Trophoblast cell (in vitro differentiated cells and primary cell): ENCODE data around the gene NDUFA11.

Experiments used
- DNase-seq, 2 donors: peaks; one replicate each; pipeline ENCODE4 v3.0.0-alpha.2; 2016
- H2AFZ ChIP-seq: 2 replicates; pipeline ENCODE4 v1.6.1; 2013; ENCODE audit warnings: low read length, moderate library complexity, mild to moderate bottlenecking; ENCODE audit not compliant: insufficient read depth, poor library complexity
- H2AK5ac ChIP-seq: 2 replicates; pipeline ENCODE4 v1.6.1; 2013; ENCODE audit warnings: mild to moderate bottlenecking, low read length
- H2BK120ac ChIP-seq: 2 replicates; pipeline ENCODE4 v1.6.1; 2013; ENCODE audit warnings: low read length, mild to moderate bottlenecking, moderate library complexity; ENCODE audit not compliant: insufficient read depth, poor library complexity
- H2BK12ac ChIP-seq: 2 replicates; pipeline ENCODE4 v1.6.1; 2013; ENCODE audit warnings: mild to moderate bottlenecking, low read length, moderate library complexity
- H2BK5ac ChIP-seq: 2 replicates; pipeline ENCODE4 v1.6.1; 2013; ENCODE audit warnings: low read length, low read depth, moderate library complexity, mild to moderate bottlenecking; ENCODE audit not compliant: poor library complexity
- H3K14ac ChIP-seq: 2 replicates; pipeline ENCODE4 v1.6.1; 2013; ENCODE audit warnings: mild to moderate bottlenecking, low read length
- H3K18ac ChIP-seq: 2 replicates; pipeline ENCODE4 v1.6.1; 2013; ENCODE audit warnings: mild to moderate bottlenecking, low read length
- H3K23ac ChIP-seq: 2 replicates; pipeline ENCODE4 v1.6.1; 2013; ENCODE audit warnings: low read length
- H3K27ac ChIP-seq: 2 replicates; pipeline ENCODE4 v1.5.1; 2013; ENCODE audit warnings: low read depth, mild to moderate bottlenecking, inconsistent platforms, low read length, moderate library complexity
- H3K27me3 ChIP-seq: 2 replicates; pipeline ENCODE4 v1.6.1; 2013; ENCODE audit warnings: inconsistent platforms, mild to moderate bottlenecking, low read length, moderate library complexity; ENCODE audit not compliant: insufficient read depth
- H3K36me3 ChIP-seq, 2 experiments: 1 replicate in 1 of 2; 2 replicates in 1 of 2; pipeline ENCODE4 v1.6.1; 2013; ENCODE audit warnings: low read length in 2 of 2, mild to moderate bottlenecking in 2 of 2, moderate library complexity in 1 of 2; ENCODE audit not compliant: insufficient read depth in 2 of 2, control insufficient read depth in 1 of 2
- H3K4ac ChIP-seq: 2 replicates; pipeline ENCODE4 v1.6.1; 2013; ENCODE audit warnings: low read depth, mild to moderate bottlenecking, low read length, moderate library complexity
- H3K4me1 ChIP-seq, 2 experiments: 1 replicate in 1 of 2; 2 replicates in 1 of 2; pipeline ENCODE4 v1.6.1; 2013; ENCODE audit warnings: low read length in 2 of 2, mild to moderate bottlenecking in 2 of 2, moderate library complexity in 1 of 2; ENCODE audit not compliant: insufficient read depth in 2 of 2, control insufficient read depth in 1 of 2
- H3K4me2 ChIP-seq: 2 replicates; pipeline ENCODE4 v1.6.1; 2013; ENCODE audit warnings: inconsistent platforms, mild to moderate bottlenecking, low read length, moderate library complexity
- H3K4me3 ChIP-seq: 2 replicates; pipeline ENCODE4 v1.5.1; 2013; ENCODE audit warnings: mild to moderate bottlenecking, low read depth, low read length, inconsistent platforms
- H3K79me1 ChIP-seq: one replicate; pipeline ENCODE4 v1.6.1; 2013; ENCODE audit warnings: low read length
- H3K79me2 ChIP-seq: 2 replicates; pipeline ENCODE4 v1.6.1; 2013; ENCODE audit warnings: low read length, mild to moderate bottlenecking; ENCODE audit not compliant: control insufficient read depth, insufficient read depth, poor library complexity
- H3K9ac ChIP-seq: 2 replicates; pipeline ENCODE4 v1.6.1; 2013; ENCODE audit warnings: mild to moderate bottlenecking, low read length
- H3K9me3 ChIP-seq: 2 replicates; pipeline ENCODE4 v1.6.1; 2013; ENCODE audit warnings: low read depth, mild to moderate bottlenecking, control low read depth, inconsistent platforms, low read length; ENCODE audit not compliant: insufficient read depth
- H4K12ac ChIP-seq: 2 replicates; pipeline ENCODE4 v1.6.1; 2013; ENCODE audit warnings: low read depth, mild to moderate bottlenecking, low read length, moderate library complexity
- H4K8ac ChIP-seq: 2 replicates; pipeline ENCODE4 v1.6.1; 2013; ENCODE audit warnings: low read depth, mild to moderate bottlenecking, low read length, moderate library complexity
- H4K91ac ChIP-seq: one replicate; pipeline ENCODE4 v1.6.1; 2013; ENCODE audit warnings: low read depth, mild to moderate bottlenecking, low read length, moderate library complexity
- WGBS: extraction: QIAGEN DNeasy Blood & Tissue Kit; methylation state at CpG from one replicate; pipeline ENCODE4 v1.1.7; 2013; ENCODE audit warnings: missing lambda C conversion rate; ENCODE audit not compliant: insufficient read length, insufficient coverage; ENCODE audit errors: extremely low coverage; 5-methylcytosine and 5-hydroxymethylcytosine counted together

The NDUFA11 gene

DNA sequence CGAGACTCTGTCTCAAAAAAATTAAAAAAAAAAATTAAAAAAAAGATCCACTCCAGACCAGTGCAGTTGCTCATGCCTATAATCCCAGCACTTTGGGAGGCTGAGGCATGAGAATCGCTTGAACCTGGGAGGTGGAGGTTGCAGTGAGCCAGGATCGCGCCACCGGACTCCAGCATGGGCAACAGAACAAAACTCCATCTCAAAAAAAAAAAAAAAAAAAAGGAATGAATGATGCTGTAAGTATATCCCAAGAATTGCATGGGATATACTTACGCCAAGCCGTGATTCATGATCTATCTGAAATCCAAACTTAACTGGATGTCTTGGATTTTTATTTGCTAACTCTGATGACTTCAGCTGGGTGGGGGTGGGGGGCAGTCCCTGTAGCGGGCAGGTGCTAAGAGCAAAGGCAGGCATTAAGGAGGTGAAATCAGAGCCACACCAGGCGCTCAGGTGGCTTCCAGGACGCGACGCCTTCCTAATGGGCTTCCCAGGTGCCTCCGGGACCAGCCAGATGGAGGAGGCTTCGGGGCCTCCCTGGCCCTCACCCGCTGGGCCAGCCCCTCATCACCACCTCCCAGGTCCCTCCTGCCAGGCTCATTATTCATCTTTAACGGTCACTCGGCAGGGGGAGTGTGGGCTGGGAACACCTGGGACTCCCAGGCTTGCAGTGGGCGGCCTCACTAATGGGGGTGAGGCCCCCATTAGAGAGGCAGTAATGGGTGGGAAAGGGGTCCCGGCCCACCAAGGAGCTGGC is 21.9 kb downstream of the NDUFA11 start:
- no peak overlapping the region for H2AFZ ChIP-seq
- no peak overlapping the region for H3K9ac ChIP-seq
- H2AK5ac ChIP-seq = no peak overlapping the region
- no peaks in the 10 kb centered on the region for H3K79me2 ChIP-seq
- no peak overlapping the region for H2BK5ac ChIP-seq
- no peaks in the 10 kb centered on the region for H3K79me1 ChIP-seq
- no peaks in the 10 kb centered on the region for H3K36me3 ChIP-seq
- no peak overlapping the region for H4K91ac ChIP-seq
- no peak overlapping the region for H2BK120ac ChIP-seq
- H3K27ac ChIP-seq = no peak overlapping the region
- no peaks in the 10 kb centered on the region for H3K27me3 ChIP-seq
- no peak overlapping the region for H4K8ac ChIP-seq
- no peak overlapping the region for H3K4ac ChIP-seq
- H3K4me2 ChIP-seq = no peak overlapping the region
- peaks cover 0 to 5% of the 10 kb centered on the region in 2 experiments for H3K4me1 ChIP-seq
- H3K4me3 ChIP-seq = no peak overlapping the region
- H2BK12ac ChIP-seq = no peak overlapping the region
- H3K9me3 ChIP-seq = no peaks in the 10 kb centered on the region
- no CpG with 5 or more reads among the region's 19 CpGs for WGBS
- no peak overlapping the region for H3K23ac ChIP-seq
- no peak overlapping the region for H4K12ac ChIP-seq
- H3K14ac ChIP-seq = no peak overlapping the region
- no peak overlapping the region for H3K18ac ChIP-seq
- no peak for DNase-seq

DNA sequence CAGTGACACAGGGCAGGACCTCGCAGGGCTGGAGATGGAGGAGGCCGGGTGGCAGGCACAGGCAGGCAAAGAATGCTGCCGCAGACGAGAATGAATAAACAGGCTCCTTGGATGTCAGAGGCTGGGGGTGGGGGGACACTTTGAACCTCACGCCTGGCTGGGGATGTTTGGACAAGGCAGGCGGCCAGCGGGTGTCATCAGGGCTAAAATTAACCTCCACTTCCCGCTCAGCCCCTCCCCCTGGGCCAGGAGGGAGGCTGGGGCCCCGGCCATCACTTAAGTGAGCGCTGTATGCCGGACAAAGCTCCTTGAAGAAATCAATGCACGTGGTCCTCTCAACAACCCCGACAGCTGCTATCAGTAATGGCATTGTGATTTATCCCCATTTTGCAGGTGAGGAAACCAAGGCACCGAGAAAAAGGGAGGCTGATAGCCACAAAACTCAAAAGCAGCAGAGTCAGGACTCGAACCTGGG is 22.9 kb downstream of the NDUFA11 start:
- H3K27ac ChIP-seq = no peak overlapping the region
- H3K79me1 ChIP-seq = no peaks in the 10 kb centered on the region
- no peak overlapping the region for H2BK5ac ChIP-seq
- H3K14ac ChIP-seq = no peak overlapping the region
- H3K27me3 ChIP-seq = no peaks in the 10 kb centered on the region
- H3K23ac ChIP-seq = no peak overlapping the region
- no peak overlapping the region for H4K91ac ChIP-seq
- H3K4me1 ChIP-seq = peaks cover 0 to 5% of the 10 kb centered on the region in 2 experiments
- no peaks in the 10 kb centered on the region for H3K36me3 ChIP-seq
- no CpG with 5 or more reads among the region's 15 CpGs for WGBS
- no peak overlapping the region for H4K12ac ChIP-seq
- H2BK120ac ChIP-seq = no peak overlapping the region
- no peak for DNase-seq
- H3K4me3 ChIP-seq = no peak overlapping the region
- H2AFZ ChIP-seq = no peak overlapping the region
- no peak overlapping the region for H3K9ac ChIP-seq
- H3K4ac ChIP-seq = no peak overlapping the region
- H3K9me3 ChIP-seq = no peaks in the 10 kb centered on the region
- H3K4me2 ChIP-seq = no peak overlapping the region
- H3K79me2 ChIP-seq = no peaks in the 10 kb centered on the region
- H3K18ac ChIP-seq = no peak overlapping the region
- no peak overlapping the region for H2BK12ac ChIP-seq
- no peak overlapping the region for H4K8ac ChIP-seq
- no peak overlapping the region for H2AK5ac ChIP-seq

- H2BK12ac ChIP-seq = no peak overlapping the region
- no peak overlapping the region for H2BK120ac ChIP-seq
- H3K36me3 ChIP-seq = no peaks in the 10 kb centered on the region
- H3K23ac ChIP-seq = no peak overlapping the region
- no peak overlapping the region for H2BK5ac ChIP-seq
- H3K79me2 ChIP-seq = no peaks in the 10 kb centered on the region
- H4K8ac ChIP-seq = no peak overlapping the region
- H3K27me3 ChIP-seq = no peaks in the 10 kb centered on the region
- H3K14ac ChIP-seq = no peak overlapping the region
- H2AFZ ChIP-seq = no peak overlapping the region
- no peak overlapping the region for H3K27ac ChIP-seq
- H3K4ac ChIP-seq = no peak overlapping the region
- no peak overlapping the region for H2AK5ac ChIP-seq
- H3K4me2 ChIP-seq = no peak overlapping the region
- no peaks in the 10 kb centered on the region for H3K79me1 ChIP-seq
- no peak overlapping the region for H4K12ac ChIP-seq
- H3K9ac ChIP-seq = no peak overlapping the region
- no peak overlapping the region for H3K18ac ChIP-seq
- WGBS = no CpG with 5 or more reads among the region's 6 CpGs
- H4K91ac ChIP-seq = no peak overlapping the region
- DNase-seq = no peak
- H3K9me3 ChIP-seq = no peaks in the 10 kb centered on the region
- no peak overlapping the region for H3K4me3 ChIP-seq
- H3K4me1 ChIP-seq = peaks cover 0 to 5% of the 10 kb centered on the region in 2 experiments
Measured at GRCh38 chr19:5880196-5880595, 23.4 kb downstream of the NDUFA11 start.

- H3K36me3 ChIP-seq = no peaks in the 10 kb centered on the region
- H3K9ac ChIP-seq = no peak overlapping the region
- H3K4me2 ChIP-seq = no peak overlapping the region
- DNase-seq = no peak
- H3K9me3 ChIP-seq = no peaks in the 10 kb centered on the region
- no peak overlapping the region for H4K12ac ChIP-seq
- no peak overlapping the region for H2AFZ ChIP-seq
- no peak overlapping the region for H3K27ac ChIP-seq
- no peak overlapping the region for H4K91ac ChIP-seq
- H3K79me1 ChIP-seq = no peaks in the 10 kb centered on the region
- H3K4me3 ChIP-seq = no peak overlapping the region
- WGBS = no CpG with 5 or more reads among the region's 9 CpGs
- H3K14ac ChIP-seq = no peak overlapping the region
- peaks cover 0 to 5% of the 10 kb centered on the region in 2 experiments for H3K4me1 ChIP-seq
- H3K79me2 ChIP-seq = no peaks in the 10 kb centered on the region
- no peaks in the 10 kb centered on the region for H3K27me3 ChIP-seq
- no peak overlapping the region for H3K18ac ChIP-seq
- no peak overlapping the region for H2BK5ac ChIP-seq
- no peak overlapping the region for H4K8ac ChIP-seq
- no peak overlapping the region for H2AK5ac ChIP-seq
- no peak overlapping the region for H2BK12ac ChIP-seq
- no peak overlapping the region for H3K23ac ChIP-seq
- no peak overlapping the region for H3K4ac ChIP-seq
- no peak overlapping the region for H2BK120ac ChIP-seq
Measured at GRCh38 chr19:5877882-5878281, 25.7 kb downstream of the NDUFA11 start.
